Measurements from ENCODE around the gene SH3PXD2A.
"Not testable (repeated sequence)": the region's sequence is repeated elsewhere in the genome, so short reads cannot be mapped to it uniquely, and the experiment has no call there.

SH3PXD2A gene

DNA sequence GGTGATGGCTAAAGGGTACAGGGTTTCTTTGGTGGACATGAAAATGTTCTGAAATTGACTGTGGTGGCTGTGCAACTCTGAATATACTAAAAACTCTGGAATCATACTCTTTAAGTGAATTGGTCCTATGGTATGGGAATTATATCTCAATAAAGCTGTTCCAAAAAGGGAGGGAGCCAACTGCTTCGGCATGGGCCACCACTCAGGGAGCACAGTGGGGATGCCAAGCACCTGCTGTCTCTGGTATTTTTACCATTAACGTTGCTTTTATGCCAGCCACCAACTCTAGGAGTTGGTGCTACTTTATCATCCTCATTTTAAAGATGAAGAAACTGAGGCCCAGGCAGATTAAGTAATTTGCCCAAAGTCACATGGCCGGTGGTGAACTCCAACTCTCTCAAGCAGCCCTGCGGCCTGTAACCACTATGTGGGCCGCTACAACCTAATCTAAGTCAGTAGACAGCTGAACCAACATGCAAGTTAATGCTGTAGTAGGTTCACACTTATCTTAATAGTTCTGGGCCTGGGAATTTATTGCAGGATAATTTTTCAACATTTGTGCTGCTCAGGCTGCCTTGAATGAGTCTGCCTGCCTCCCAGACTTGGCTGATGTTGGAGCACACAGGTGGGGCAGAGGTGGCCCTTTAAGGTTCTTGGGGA is 20.8 kb downstream of the SH3PXD2A start:
- DNase-seq (ENCODE audit: low read depth in 2 of 2), result no peak

GRCh38 chr10:103833731-103834365 is 21.5 kb downstream of the SH3PXD2A start:
- no peak for DNase-seq (ENCODE audit: low read depth in 2 of 2)

- DNase-seq (ENCODE audit: low read depth in 2 of 2), result no peak
Measured at GRCh38 chr10:103832806-103833205, 22.6 kb downstream of the SH3PXD2A start.

GRCh38 chr10:103829838-103830465 is 25.4 kb downstream of the SH3PXD2A start:
- no peak for DNase-seq (ENCODE audit: low read depth in 2 of 2)

DNA sequence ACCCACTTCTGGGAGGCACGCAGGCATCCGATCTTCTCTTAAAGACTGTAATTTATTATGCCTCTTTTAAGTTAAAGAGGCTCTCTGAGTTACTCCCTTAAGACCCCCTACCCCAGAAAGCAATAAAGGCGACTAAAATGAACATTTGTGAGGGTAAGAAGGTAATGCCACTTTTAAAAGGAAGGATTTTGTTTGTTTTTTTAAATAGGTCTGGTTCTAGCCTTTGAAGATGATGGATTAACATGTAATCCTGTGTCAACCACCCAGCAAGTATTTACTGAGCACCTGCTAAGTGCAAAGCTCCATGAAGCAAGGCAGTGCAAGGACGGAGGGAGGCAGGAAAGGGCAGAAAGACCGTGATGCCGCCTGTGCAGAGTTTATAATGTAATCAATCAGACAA is 26.1 kb downstream of the SH3PXD2A start:
- DNase-seq (ENCODE audit: low read depth in 2 of 2), result no peak

- no peak for DNase-seq (ENCODE audit: low read depth in 2 of 2)
Measured at GRCh38 chr10:103828587-103829197, 26.7 kb downstream of the SH3PXD2A start.

DNA sequence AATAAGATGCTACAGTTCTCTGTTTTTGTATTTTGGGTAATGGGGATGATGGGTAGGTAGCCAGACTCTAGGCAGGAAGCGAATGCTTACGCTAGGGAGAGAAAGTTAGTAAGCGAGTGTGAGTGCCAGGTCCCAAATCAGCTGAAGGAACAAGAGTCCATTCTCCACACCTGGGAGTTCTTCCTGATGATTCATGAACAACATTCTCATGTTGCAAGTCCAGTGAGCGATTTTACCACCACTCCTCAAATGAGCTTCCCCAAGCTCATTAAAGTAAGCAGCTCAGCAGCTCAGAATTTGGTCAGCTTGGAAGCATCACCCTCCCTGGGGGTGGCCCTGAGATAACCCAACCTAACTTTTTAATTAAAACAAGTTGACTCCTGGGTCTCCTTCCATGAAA is 27.3 kb downstream of the SH3PXD2A start:
- no peak for DNase-seq (ENCODE audit: low read depth in 2 of 2)

- no peak for DNase-seq (ENCODE audit: low read depth in 2 of 2)
Measured at GRCh38 chr10:103826885-103827284, 28.5 kb downstream of the SH3PXD2A start.

- no peak for DNase-seq (ENCODE audit: low read depth in 2 of 2)
Measured at GRCh38 chr10:103824281-103824680, 31.1 kb downstream of the SH3PXD2A start.

- no peak for DNase-seq (ENCODE audit: low read depth in 2 of 2)
Measured at GRCh38 chr10:103823706-103824272, 31.6 kb downstream of the SH3PXD2A start.

DNA sequence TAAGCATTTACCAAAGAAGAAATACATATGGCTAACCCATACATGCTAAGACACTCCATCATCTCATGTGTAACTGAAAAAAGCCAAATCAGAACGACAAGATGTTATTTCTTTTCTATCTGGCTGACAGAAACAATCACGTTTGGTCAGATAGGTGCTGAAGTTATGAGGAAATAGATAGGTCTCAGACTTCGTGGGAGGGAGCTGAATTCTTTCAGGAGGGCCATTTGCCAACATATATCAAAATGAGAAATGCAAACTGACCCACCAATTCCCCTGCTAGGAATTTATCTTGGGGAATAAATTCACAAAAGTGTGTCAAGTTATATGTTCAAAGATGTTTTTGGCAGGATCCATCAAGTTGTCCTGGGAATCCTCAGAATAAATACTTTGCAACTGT is 32.6 kb downstream of the SH3PXD2A start:
- DNase-seq (ENCODE audit: low read depth in 2 of 2), result no peak

DNA sequence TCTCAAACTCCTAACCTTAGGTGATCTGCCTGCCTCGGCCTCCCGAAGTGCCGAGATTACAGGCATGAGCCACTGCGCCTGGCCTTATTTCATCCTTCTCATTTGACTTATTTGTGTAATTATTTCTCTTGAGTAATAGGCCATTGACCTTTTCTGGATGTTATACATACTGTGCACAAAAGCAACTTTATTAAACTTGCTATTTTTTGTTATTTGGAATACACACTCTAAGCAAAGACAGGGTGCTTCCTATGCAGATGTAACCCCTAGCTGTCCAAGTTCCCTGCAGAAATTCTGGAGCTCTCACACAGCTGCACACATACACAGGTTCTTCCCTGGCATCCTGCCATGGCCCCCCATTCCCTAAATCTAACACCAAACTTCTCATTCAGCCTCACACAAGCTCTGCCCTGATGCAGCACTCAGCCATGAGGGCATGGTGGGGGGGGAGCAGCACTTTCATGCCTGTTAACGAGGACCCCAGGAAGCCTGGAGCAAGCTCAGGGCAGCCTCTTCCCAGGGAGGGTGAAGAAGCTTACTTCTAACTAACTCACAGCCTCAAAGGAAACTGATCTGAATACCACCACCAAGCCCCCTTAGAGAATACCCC is 33.2 kb downstream of the SH3PXD2A start:
- DNase-seq (ENCODE audit: low read depth in 2 of 2), result no peak

- no peak for DNase-seq (ENCODE audit: low read depth in 2 of 2)
Measured at GRCh38 chr10:103820101-103821062, 35.0 kb downstream of the SH3PXD2A start.

DNA sequence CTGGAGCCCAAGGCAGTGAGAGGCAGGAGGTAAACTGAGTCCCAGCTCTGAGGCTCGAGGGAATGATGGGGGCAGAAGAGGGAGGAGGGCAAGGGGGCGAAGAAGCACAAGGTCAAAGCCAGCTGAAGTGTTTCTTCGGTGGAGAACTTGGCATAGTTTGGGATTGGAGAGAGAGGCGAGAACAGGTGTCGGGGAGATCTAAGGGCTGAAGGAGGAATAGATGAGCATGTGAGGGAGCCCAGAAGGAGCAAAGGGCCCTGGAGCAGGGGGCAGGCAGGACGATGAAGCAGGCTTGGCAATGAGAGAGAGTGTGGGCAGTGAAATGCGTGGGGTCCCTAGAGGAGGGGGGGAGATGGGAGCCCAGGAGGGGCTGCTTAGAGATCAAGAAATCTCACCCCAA is 35.9 kb downstream of the SH3PXD2A start:
- no peak for DNase-seq (ENCODE audit: low read depth in 2 of 2)

GRCh38 chr10:103818765-103819374 is 36.5 kb downstream of the SH3PXD2A start:
- no peak for DNase-seq (ENCODE audit: low read depth in 2 of 2)

- DNase-seq (ENCODE audit: low read depth in 2 of 2), result no peak
Measured at GRCh38 chr10:103818105-103818504, 37.3 kb downstream of the SH3PXD2A start.

DNA sequence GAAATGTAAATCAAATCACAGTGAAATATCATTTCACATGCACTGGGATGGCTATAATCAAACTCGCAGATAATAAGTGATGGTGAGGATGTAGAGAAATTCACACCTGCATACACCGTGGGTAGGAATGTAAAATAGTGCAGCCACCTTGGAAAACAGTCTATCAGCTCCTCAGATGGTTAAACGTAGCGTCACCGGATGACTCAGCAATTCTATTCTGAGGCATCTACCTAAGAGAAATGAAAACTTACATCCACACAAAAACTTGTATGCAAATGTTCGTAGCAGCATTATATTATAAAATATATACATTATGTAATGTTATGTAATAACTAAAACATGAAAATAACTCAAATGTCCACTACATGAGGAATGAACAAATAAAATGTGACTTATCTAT is 38.9 kb downstream of the SH3PXD2A start:
- DNase-seq (ENCODE audit: low read depth in 2 of 2), result no peak

- DNase-seq (ENCODE audit: low read depth in 2 of 2), result no peak
Measured at GRCh38 chr10:103814626-103815370, 40.6 kb downstream of the SH3PXD2A start.

DNA sequence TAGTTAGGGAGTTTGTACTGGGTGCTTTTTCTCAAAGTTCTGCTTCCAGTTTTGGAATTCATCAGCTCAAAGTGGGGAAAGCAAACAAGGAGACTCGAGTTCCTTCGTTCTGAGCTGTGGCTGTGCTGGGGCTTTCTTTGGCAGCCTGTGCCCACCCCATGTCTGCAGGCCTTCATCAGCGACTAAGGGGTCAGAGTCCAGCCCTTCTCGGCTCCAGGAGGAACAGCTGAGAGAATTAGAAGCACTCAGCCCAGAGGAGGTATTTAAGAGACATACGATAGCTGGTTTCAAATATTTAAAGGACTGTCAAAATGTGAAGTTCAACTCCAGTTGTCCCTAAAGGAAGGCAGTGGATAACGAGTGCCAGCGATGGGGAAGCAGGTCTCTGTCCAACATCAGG is 41.3 kb downstream of the SH3PXD2A start:
- no peak for DNase-seq (ENCODE audit: low read depth in 2 of 2)

GRCh38 chr10:103813312-103813711 is 42.1 kb downstream of the SH3PXD2A start:
- not testable (repeated sequence) for DNase-seq (ENCODE audit: low read depth in 2 of 2)
